Pancreas (tissue), 10 donors: ENCODE measurements around the gene IL15RA. TPM values are rescaled to one million over a fixed set of nuclear protein-coding genes. Genes with fewer than 3 reads are reported as not detected.

ENCODE experiments used
- ATAC-seq, 4 donors: fragments of 200-7000 bp; cut with Tn5 transposase; one replicate each; pipeline versions ENCODE4 v1.8.0 to v1.9.1; 2020; ENCODE audit warnings: mild to moderate bottlenecking in 4 of 4, moderate library complexity in 4 of 4
- DNase-seq, 6 donors: peaks; one replicate each; pipeline ENCODE4 v3.0.0-alpha.2; 2020
- FAIRE-seq: peaks from 2 replicates; lab custom pipeline; 2012; peaks lifted over from hg19 to GRCh38; lab: Jason Lieb, UNC
- H3K27ac ChIP-seq, 4 donors: fragments of 200-600 bp; sonication (generic); 1 replicate in 3 of 4; 2 replicates in 1 of 4; pipeline versions ENCODE4 v1.5.0 to v1.8.0; 2020
- H3K27me3 ChIP-seq, 4 donors: fragments of 200-600 bp; one replicate each; pipeline ENCODE4 v1.8.0; 2021
- H3K36me3 ChIP-seq, 3 donors: fragments of 200-600 bp; sonication (generic) in 1 of 3; one replicate each; pipeline versions ENCODE4 v1.5.0 to v1.8.0; 2020 to 2021
- H3K4me1 ChIP-seq, 3 donors: fragments of 200-600 bp; one replicate each; pipeline ENCODE4 v1.8.0; 2021
- H3K4me3 ChIP-seq, 4 donors: fragments of 200-600 bp; sonication (generic) in 2 of 4; one replicate each; pipeline versions ENCODE4 v1.5.0 to v1.8.0; 2020 to 2021
- H3K9me3 ChIP-seq, 4 donors: fragments of 200-600 bp; one replicate each; pipeline ENCODE4 v1.8.0; 2021
- CTCF ChIP-seq, 4 donors: fragments of 200-600 bp; sonication (generic) in 3 of 4; IDR thresholded peaks; one replicate each; pipeline versions ENCODE4 v1.5.0 to v1.8.0; 2021; ENCODE audit warnings: antibody characterized with exemption in 4 of 4
- WGBS, 2 donors: extraction: QIAGEN DNeasy Blood & Tissue Kit; methylation state at CpG; one replicate each; pipeline ENCODE4 v1.1.7; 2013; 5-methylcytosine and 5-hydroxymethylcytosine counted together
- intact Hi-C, 3 donors: fragments of 100-400 bp; cut with DNase I; formaldehyde crosslinking; loops; one replicate each; pipeline versions ENCODE4 v1.11.1 to v1.14.2; 2022
- polyA plus RNA-seq, 2 donors: library from polyadenylated mRNA; stranded (reverse); fragments of 200-250 nt; gene quantifications; one replicate each; pipeline ENCODE4 v1.2.3, GENCODE V29; 2013
- total RNA-seq, 6 donors: library from RNA; stranded (reverse); fragmentation: NEBNext Ultra II Directional in 4 of 6; extraction: Animal tissue kit (Norgen Biotek cat#: 25700) in 4 of 6; gene quantifications; one replicate each; pipeline versions ENCODE4 v1.2.1 to v1.2.4, GENCODE V29; 2021 to 2023
- donor health status: healthy with polysubstance abuse.
- donor health status: DM: no; HTN: no; CAD: no; lungs with moderate emphysema.
- donor health status: DM: no; HTN: no; CAD: no.
- donor health status: control.
- donor health status: control.
- donor health status: Bipolar disorder and iron deficiency.
- donor health status: DM: yes; HTN: yes; CAD: no.
- donor health status: DM: no; HTN: no; CAD: no.
- donor health status: DM: no; HTN: no; CAD: no.
- donor health status: DM: yes; HTN: yes; CAD: no.

Gene IL15RA
- total and polyA plus RNA-seq, 8 donors: 6.9 to 14.3 (median 11.0) TPM

GRCh38 chr10:5971886-5972285 lies 5.5 kb downstream of the IL15RA start:
- FAIRE-seq: no peak
- H3K27me3 ChIP-seq: no peaks in the 10 kb centered on the region
- no peak for DNase-seq
- no peaks in the 10 kb centered on the region for H3K9me3 ChIP-seq
- peaks cover 23 to 51% (median 49%) of the 10 kb centered on the region in 3 donors for H3K4me1 ChIP-seq
- WGBS, 2 donors: 68% methylated on average over 4 of the region's 4 CpGs
- intact Hi-C loops: no loop called here
- peak overlapping the region; percentile 59 to 92 (median 78) for H3K27ac ChIP-seq
- no peak overlapping the region for H3K4me3 ChIP-seq
- TF ChIP-seq CTCF (IDR thresholded peaks at IDR 0.05): no peak
- no peak for ATAC-seq
- H3K36me3 ChIP-seq: no peaks in the 10 kb centered on the region

- H3K27me3 ChIP-seq: no peaks in the 10 kb centered on the region
- no peaks in the 10 kb centered on the region for H3K36me3 ChIP-seq
- H3K4me3 ChIP-seq: no peak overlapping the region
- peaks cover 23 to 51% (median 49%) of the 10 kb centered on the region in 3 donors for H3K4me1 ChIP-seq
- peak in 5 of 6 donors; percentile 68 to 86 (median 81) for DNase-seq
- no peak for TF ChIP-seq CTCF (IDR thresholded peaks at IDR 0.05)
- FAIRE-seq: no peak
- no peaks in the 10 kb centered on the region for H3K9me3 ChIP-seq
- 17 to 22% methylated on average over 8 of the region's 8 CpGs for WGBS, 2 donors
- intact Hi-C loops: no loop called here
- ATAC-seq: peak; percentile 88 to 93 (median 90)
- peak overlapping the region; percentile 59 to 92 (median 78) for H3K27ac ChIP-seq
Measured at GRCh38 chr10:5971315-5971832, 6.0 kb downstream of the IL15RA start.

- ATAC-seq (no peak), DNase-seq (no peak), FAIRE-seq (no peak)
- Histone ChIP-seq H3K27me3 (no peaks in the 10 kb centered on the region), H3K4me1 (peaks cover 23 to 52% (median 41%) of the 10 kb centered on the region in 3 donors), H3K4me3 (no peak overlapping the region), H3K36me3 (no peaks in the 10 kb centered on the region), H3K9me3 (no peaks in the 10 kb centered on the region), H3K27ac (peak overlapping the region in 2 of 4 donors; percentile 89 to 92)
- no peak for TF ChIP-seq CTCF (IDR thresholded peaks at IDR 0.05)
- 68 to 69% methylated on average over 3 of the region's 3 CpGs for WGBS, 2 donors
- intact Hi-C loops: no loop called here
Measured at GRCh38 chr10:5970527-5970926, 6.8 kb downstream of the IL15RA start.

GRCh38 chr10:5970066-5970465 lies 7.3 kb downstream of the IL15RA start:
- FAIRE-seq: no peak
- intact Hi-C loops: no loop called here
- 69 to 71% methylated on average over 2 of the region's 2 CpGs for WGBS, 2 donors
- Histone ChIP-seq H3K9me3 (no peaks in the 10 kb centered on the region), H3K4me3 (no peak overlapping the region), H3K4me1 (peaks cover 23 to 52% (median 38%) of the 10 kb centered on the region in 3 donors), H3K27me3 (no peaks in the 10 kb centered on the region), H3K36me3 (no peaks in the 10 kb centered on the region), H3K27ac (peak overlapping the region in 2 of 4 donors; percentile 89 to 92)
- no peak for TF ChIP-seq CTCF (IDR thresholded peaks at IDR 0.05)
- no peak for DNase-seq
- no peak for ATAC-seq
